Smooth muscle cell (in vitro differentiated cells): ENCODE measurements around the gene MT1H. TPM values are rescaled to one million over a fixed set of nuclear protein-coding genes. Genes with fewer than 3 reads are reported as not detected.

Experiments
- DNase-seq: peaks from one replicate; lab custom pipeline; 2025; ENCODE audit not compliant: unreplicated experiment; lab: John Stamatoyannopoulos, UW
- H2AFZ ChIP-seq: fragments of 200-600 bp; sonication (generic); 2 replicates; pipeline ENCODE4 v1.6.0; 2016; ENCODE audit warnings: antibody characterized with exemption, low read depth, mild to moderate bottlenecking
- H3F3A ChIP-seq: fragments of 200-600 bp; sonication (generic); 2 replicates; pipeline ENCODE4 v1.6.0; 2017; ENCODE audit warnings: antibody characterized with exemption, low read depth
- H3K27ac ChIP-seq: fragments of 200-600 bp; sonication (generic); 2 replicates; pipeline ENCODE4 v1.5.1; 2016; ENCODE audit warnings: low read depth, mild to moderate bottlenecking
- H3K27me3 ChIP-seq: fragments of 200-600 bp; sonication (generic); 2 replicates; pipeline ENCODE4 v1.6.1; 2016; ENCODE audit warnings: low read depth, mild to moderate bottlenecking
- H3K36me3 ChIP-seq: fragments of 200-600 bp; sonication (generic); 2 replicates; pipeline ENCODE4 v1.5.1; 2016; ENCODE audit warnings: low read depth
- H3K4me1 ChIP-seq: fragments of 200-600 bp; sonication (generic); 2 replicates; pipeline ENCODE4 v1.5.1; 2016; ENCODE audit warnings: low read depth
- H3K4me2 ChIP-seq: fragments of 200-600 bp; sonication (generic); 2 replicates; pipeline ENCODE4 v1.6.0; 2016; ENCODE audit warnings: mild to moderate bottlenecking
- H3K4me3 ChIP-seq: fragments of 200-600 bp; sonication (generic); 2 replicates; pipeline ENCODE4 v1.5.1; 2016; ENCODE audit warnings: mild to moderate bottlenecking
- H3K79me2 ChIP-seq: fragments of 200-600 bp; sonication (generic); 2 replicates; pipeline ENCODE4 v1.6.0; 2016; ENCODE audit warnings: low read depth, mild to moderate bottlenecking
- H3K9ac ChIP-seq: fragments of 200-600 bp; sonication (generic); 2 replicates; pipeline ENCODE4 v1.6.0; 2016; ENCODE audit warnings: low read depth
- H3K9me3 ChIP-seq: fragments of 200-600 bp; sonication (generic); replicated peaks from 2 replicates; pipeline ENCODE4 v1.5.1; 2016; ENCODE audit warnings: low read depth
- H4K20me1 ChIP-seq: fragments of 200-600 bp; sonication (generic); 2 replicates; pipeline ENCODE4 v1.6.0; 2016; ENCODE audit warnings: low read depth
- CTCF ChIP-seq: fragments of 200-600 bp; sonication (generic); IDR thresholded peaks from 2 replicates; pipeline ENCODE4 v1.5.1; 2017; ENCODE audit warnings: borderline replicate concordance, mild to moderate bottlenecking, antibody characterized with exemption; ENCODE audit not compliant: insufficient read depth, poor library complexity, severe bottlenecking
- WGBS: methylation state at CpG from one replicate; pipeline ENCODE4 v1.1.7; 2016; ENCODE audit warnings: low lambda C conversion rate; 5-methylcytosine and 5-hydroxymethylcytosine counted together
- polyA plus RNA-seq: library from polyadenylated mRNA; unstranded; fragments of >200 nt; fragmentation: Nextera tagmentation; extraction: Ambion mirVana; gene quantifications from 2 replicates; pipeline ENCODE4 v1.2.1, GENCODE V29; 2016
- total RNA-seq: library from RNA; depleted of rRNA; stranded (reverse); fragments of >200 nt; gene quantifications from 2 replicates; pipeline ENCODE4 v1.2.3, GENCODE V29; 2014

Gene MT1H
- total and polyA plus RNA-seq, 2 experiments from 2014 or later: not detected

- Histone ChIP-seq H4K20me1 (no peaks in the 10 kb centered on the region), H3K4me2 (no peak overlapping the region), H3K4me3 (no peak overlapping the region), H3K9me3 (no peaks in the 10 kb centered on the region), H3K79me2 (no peaks in the 10 kb centered on the region), H2AFZ (no peak overlapping the region), H3K27ac (no peak overlapping the region), H3K9ac (no peak overlapping the region), H3K4me1 (peaks cover 8% of the 10 kb centered on the region), H3K36me3 (no peaks in the 10 kb centered on the region), H3K27me3 (peaks cover 55% of the 10 kb centered on the region), H3F3A (peaks cover 3% of the 10 kb centered on the region)
- TF ChIP-seq CTCF: no peak
- DNase-seq: no peak
- 69% methylated on average over 10 of the region's 10 CpGs for WGBS
Observed at GRCh38 chr16:56631197-56631596, 38.4 kb upstream of the MT1H start.

- Histone ChIP-seq H3K27me3 (peaks cover 61% of the 10 kb centered on the region), H3F3A (peaks cover 2% of the 10 kb centered on the region), H3K79me2 (no peaks in the 10 kb centered on the region), H3K27ac (no peak overlapping the region), H3K9me3 (no peaks in the 10 kb centered on the region), H3K4me3 (peak overlapping the region; percentile 45), H2AFZ (no peak overlapping the region), H3K4me2 (peak overlapping the region; percentile 82), H3K9ac (no peak overlapping the region), H3K4me1 (peaks cover 6% of the 10 kb centered on the region), H4K20me1 (no peaks in the 10 kb centered on the region), H3K36me3 (no peaks in the 10 kb centered on the region)
- 17% methylated on average over 14 of the region's 14 CpGs for WGBS
- TF ChIP-seq CTCF: no peak
- DNase-seq: no peak
Observed at GRCh38 chr16:56631832-56632155, 37.8 kb upstream of the MT1H start.

- Histone ChIP-seq H3F3A (no peaks in the 10 kb centered on the region), H3K9ac (no peak within 1 kb of the TSS), H3K27me3 (peaks cover 66% of the 10 kb centered on the region)
Observed at GRCh38 chr16:56632156-56632847, 37.3 kb upstream of the MT1H start, which contains the start of gene MT1M. Gene MT1M, plus strand, starts transcription at chr16:56632659. Its CDS starts 73 bp downstream, at chr16:56632732.

More at GRCh38 chr16:56632156-56632847, 37.3 kb upstream of the MT1H start, which contains the start of gene MT1M:
- Histone ChIP-seq H4K20me1 (no peaks in the 10 kb centered on the region), H3K79me2 (no peaks in the 10 kb centered on the region), H2AFZ (no peak within 1 kb of the TSS), H3K36me3 (no peaks in the 10 kb centered on the region), H3K4me2 (peak within 1 kb of the TSS; percentile 82), H3K9me3 (no peaks in the 10 kb centered on the region), H3K4me3 (peak within 1 kb of the TSS; percentile 45), H3K27ac (no peak within 1 kb of the TSS), H3K4me1 (peaks cover 6% of the 10 kb centered on the region)
- TF ChIP-seq CTCF: no peak
- DNase-seq: no peak
- 1% methylated on average over 32 of the region's 61 CpGs for WGBS
